GM12875 (cell line): ENCODE measurements around the gene FAIM.
"Not testable (repeated sequence)": the region's sequence is repeated elsewhere in the genome, so short reads cannot be mapped to it uniquely, and the experiment has no call there.

Source experiments
- H3K4me3 ChIP-seq: one replicate; pipeline ENCODE4 v1.5.1; 2011; ENCODE audit warnings: low read depth, low read length, control low read depth
- CTCF ChIP-seq: IDR thresholded peaks from 2 replicates; pipeline ENCODE4 v1.5.1; 2011; ENCODE audit warnings: low read depth, mild to moderate bottlenecking, control low read depth, inconsistent platforms, low read length, moderate library complexity, borderline replicate concordance; ENCODE audit not compliant: insufficient read depth

Gene FAIM

GRCh38 chr3:138594150-138594934, 14.2 kb upstream of the FAIM start, which contains the start of gene CEP70:
CEP70 (minus strand) TSS chr3:138594260; CDS start chr3:138572927, 21,333 bp downstream.
- peak; percentile 62; the same call in 1 of the 2 replicates for TF ChIP-seq CTCF
- peak within 1 kb of the TSS; percentile 57 for H3K4me3 ChIP-seq

GRCh38 chr3:138594935-138595610, 13.5 kb upstream of the FAIM start:
- no peak overlapping the region for H3K4me3 ChIP-seq
- TF ChIP-seq CTCF = no peak

GRCh38 chr3:138597186-138597976, 11.2 kb upstream of the FAIM start:
- H3K4me3 ChIP-seq = not testable (repeated sequence)

- no peak for TF ChIP-seq CTCF
- H3K4me3 ChIP-seq = no peak overlapping the region
Measured at GRCh38 chr3:138598534-138598933, 10.0 kb upstream of the FAIM start.

- no peak for TF ChIP-seq CTCF
- no peak overlapping the region for H3K4me3 ChIP-seq
Measured at GRCh38 chr3:138600100-138600745, 8.3 kb upstream of the FAIM start.

- H3K4me3 ChIP-seq = not testable (repeated sequence)
Measured at GRCh38 chr3:138601661-138602060, 6.9 kb upstream of the FAIM start.

- H3K4me3 ChIP-seq = not testable (repeated sequence)
Measured at GRCh38 chr3:138604106-138604595, 4.4 kb upstream of the FAIM start.

- TF ChIP-seq CTCF = no peak
- H3K4me3 ChIP-seq = no peak overlapping the region
Measured at GRCh38 chr3:138609898-138610266, 1.3 kb downstream of the FAIM start.
